HAP-1 (cell line): ENCODE results near the gene TRIM46.
"Not testable (repeated sequence)": the region's sequence is repeated elsewhere in the genome, so short reads cannot be mapped to it uniquely, and the experiment has no call there.

Experiments used
- DNase-seq, 2 experiments: peaks; one replicate each; pipeline ENCODE4 v3.0.0-alpha.2; 2016 to 2020; ENCODE audit warnings: low spot score in 2 of 2
- H3K27me3 ChIP-seq: fragments of 250-450 bp; sonication (Bioruptor Pico); 2 replicates; pipeline ENCODE4 v1.5.1; 2020; ENCODE audit warnings: low read depth, mild to moderate bottlenecking, moderate library complexity
- H3K36me3 ChIP-seq: fragments of 250-450 bp; sonication (Bioruptor Pico); replicated peaks from 2 replicates; pipeline ENCODE4 v1.5.1; 2020; ENCODE audit warnings: mild to moderate bottlenecking
- H3K4me1 ChIP-seq: fragments of 250-450 bp; sonication (Bioruptor Pico); 2 replicates; pipeline ENCODE4 v1.5.1; 2020; ENCODE audit warnings: mild to moderate bottlenecking
- H3K4me3 ChIP-seq: fragments of 250-450 bp; sonication (Bioruptor Pico); 2 replicates; pipeline ENCODE4 v1.5.1; 2020; ENCODE audit warnings: mild to moderate bottlenecking, moderate library complexity
- H3K9me3 ChIP-seq: fragments of 250-450 bp; sonication (Bioruptor Pico); 2 replicates; pipeline ENCODE4 v1.5.1; 2020; ENCODE audit warnings: mild to moderate bottlenecking, moderate library complexity
- in situ Hi-C: fragments of 300-500 bp; cut with MboI; formaldehyde crosslinking; loops from 3 replicates; pipeline ENCODE4 v1.14.3; 2020; ENCODE audit warnings: low sequenced_read_pairs, inconsistent platforms, mixed read lengths

TRIM46 gene

GRCh38 chr1:155133799-155134281 lies 39.8 kb upstream of the TRIM46 start:
- in situ Hi-C loops, result no loop called here
- no peaks in the 10 kb centered on the region for H3K9me3 ChIP-seq
- DNase-seq, result no peak
- H3K36me3 ChIP-seq, result peaks cover 26% of the 10 kb centered on the region
- H3K4me1 ChIP-seq, result peaks cover 18% of the 10 kb centered on the region
- no peaks in the 10 kb centered on the region for H3K27me3 ChIP-seq
- no peak overlapping the region for H3K4me3 ChIP-seq

DNA sequence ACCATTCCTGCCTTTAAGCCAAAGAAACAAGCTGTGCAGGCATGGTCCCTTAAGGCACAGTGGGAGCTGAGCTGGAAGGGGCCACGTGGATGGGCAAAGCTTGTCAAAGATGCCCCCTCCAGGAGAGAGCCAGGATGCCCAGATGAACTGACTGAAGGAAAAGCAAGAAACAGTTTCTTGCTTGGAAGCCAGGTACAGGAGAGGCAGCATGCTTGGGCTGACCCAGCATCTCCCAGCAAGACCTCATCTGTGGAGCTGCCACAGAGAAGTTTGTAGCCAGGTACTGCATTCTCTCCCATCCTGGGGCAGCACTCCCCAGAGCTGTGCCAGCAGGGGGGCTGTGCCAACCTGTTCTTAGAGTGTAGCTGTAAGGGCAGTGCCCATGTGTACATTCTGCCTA lies 39.3 kb upstream of the TRIM46 start:
- Histone ChIP-seq H3K36me3 (peaks cover 28% of the 10 kb centered on the region), H3K4me1 (peaks cover 20% of the 10 kb centered on the region), H3K9me3 (no peaks in the 10 kb centered on the region), H3K4me3 (no peak overlapping the region), H3K27me3 (no peaks in the 10 kb centered on the region)
- in situ Hi-C loops, result no loop called here
- no peak for DNase-seq

DNA sequence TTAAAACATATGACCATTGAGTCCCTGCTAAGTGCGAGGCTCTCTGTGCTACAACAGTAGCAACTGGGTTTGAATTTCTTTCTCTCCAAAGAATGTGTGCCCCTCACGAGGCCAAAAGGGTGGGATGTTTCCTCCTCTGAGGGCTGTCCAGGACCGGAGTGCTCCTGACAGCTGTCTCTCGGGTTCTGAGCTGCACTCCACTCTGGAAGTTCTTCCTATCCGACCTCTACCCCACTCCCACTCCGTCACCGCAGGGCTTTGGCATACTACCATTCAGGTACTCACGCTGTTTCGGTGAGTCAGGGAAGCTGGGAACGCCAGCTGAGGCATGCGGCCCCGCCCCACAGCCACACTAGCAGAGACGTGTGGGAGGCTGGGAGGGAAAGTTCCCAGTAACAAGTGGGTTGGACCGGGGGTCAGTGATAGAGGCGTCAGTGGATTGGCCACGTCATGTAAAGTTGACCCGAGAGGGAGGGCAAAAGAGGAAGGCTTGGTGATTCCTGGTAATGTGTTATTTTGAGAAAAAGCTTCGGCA lies 38.7 kb upstream of the TRIM46 start:
- H3K27me3 ChIP-seq, result no peaks in the 10 kb centered on the region
- no peaks in the 10 kb centered on the region for H3K9me3 ChIP-seq
- peak; percentile 63 to 80 for DNase-seq
- H3K4me3 ChIP-seq, result peak overlapping the region; percentile 65
- in situ Hi-C loops, result no loop called here
- H3K4me1 ChIP-seq, result peaks cover 15% of the 10 kb centered on the region
- peaks cover 28% of the 10 kb centered on the region for H3K36me3 ChIP-seq

- Histone ChIP-seq H3K27me3 (no peaks in the 10 kb centered on the region), H3K4me1 (peaks cover 12% of the 10 kb centered on the region), H3K36me3 (peaks cover 28% of the 10 kb centered on the region), H3K4me3 (peak within 1 kb of the TSS; percentile 65), H3K9me3 (no peaks in the 10 kb centered on the region)
- in situ Hi-C loops, result no loop called here
- peak; percentile 87 to 97 for DNase-seq
Measured at GRCh38 chr1:155135415-155136028, 38.1 kb upstream of the TRIM46 start, which contains the start of gene SLC50A1. TSS of gene SLC50A1 (plus strand) at chr1:155135852. CDS start at chr1:155135912, 60 bp downstream.

- peak overlapping the region; percentile 65 for H3K4me3 ChIP-seq
- in situ Hi-C loops, result no loop called here
- no peak for DNase-seq
- no peaks in the 10 kb centered on the region for H3K9me3 ChIP-seq
- peaks cover 24% of the 10 kb centered on the region for H3K36me3 ChIP-seq
- H3K27me3 ChIP-seq, result no peaks in the 10 kb centered on the region
- H3K4me1 ChIP-seq, result peaks cover 15% of the 10 kb centered on the region
Measured at GRCh38 chr1:155136748-155137147, 36.9 kb upstream of the TRIM46 start.

GRCh38 chr1:155137154-155137949 lies 36.3 kb upstream of the TRIM46 start:
- in situ Hi-C loops, result no loop called here
- H3K27me3 ChIP-seq, result no peaks in the 10 kb centered on the region
- H3K4me3 ChIP-seq, result peak overlapping the region; percentile 65; the same call in 1 of the 2 replicates
- peaks cover 18% of the 10 kb centered on the region for H3K36me3 ChIP-seq
- peaks cover 15% of the 10 kb centered on the region for H3K4me1 ChIP-seq
- no peak for DNase-seq
- H3K9me3 ChIP-seq, result no peaks in the 10 kb centered on the region

DNA sequence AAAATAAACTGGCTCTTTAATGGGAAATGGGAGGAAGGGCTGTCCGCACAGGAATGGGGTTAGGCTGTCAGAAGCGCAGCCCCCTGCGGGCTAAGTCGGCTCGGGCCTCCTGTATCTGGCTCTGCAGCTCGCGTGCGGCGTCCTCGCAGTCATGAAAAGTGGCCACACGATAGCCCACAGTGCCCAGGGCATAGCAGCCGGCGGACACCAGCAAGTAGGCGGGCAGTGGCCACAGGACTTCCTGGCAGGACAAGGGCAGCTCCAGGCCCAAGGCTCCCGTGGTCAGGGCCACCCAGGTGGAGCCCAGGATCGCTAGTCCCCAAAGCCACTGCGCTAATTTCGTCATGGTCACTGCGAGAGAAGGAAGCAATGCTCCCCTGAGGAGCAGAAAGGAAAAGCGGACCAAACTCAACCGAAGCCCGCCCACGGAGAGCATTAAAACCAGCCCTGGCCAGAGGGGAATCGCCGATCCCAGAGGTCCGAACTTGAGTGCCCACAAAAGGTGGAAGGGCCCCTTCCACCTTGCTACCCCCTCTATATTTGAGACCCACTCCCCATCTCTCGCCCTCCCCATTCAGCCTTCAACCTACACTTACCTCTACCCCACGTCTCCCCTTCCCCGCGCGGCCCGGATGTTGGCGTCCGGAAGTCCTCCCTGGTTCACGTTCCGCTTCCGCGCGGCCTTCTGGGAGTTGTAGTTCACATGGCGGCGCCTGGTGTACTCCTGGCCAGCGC lies 33.6 kb upstream of the TRIM46 start, which contains the start of gene DPM3:
DPM3 (minus strand) TSS at position 637 of the 735 bp plus-strand sequence; CDS start at position 346, 291 bp downstream.
- in situ Hi-C loops, result no loop called here
- H3K27me3 ChIP-seq, result no peaks in the 10 kb centered on the region
- peak; percentile 80 to 91 for DNase-seq

GRCh38 chr1:155140630-155140953 lies 33.1 kb upstream of the TRIM46 start:
- in situ Hi-C loops, result no loop called here
- Histone ChIP-seq H3K27me3 (0 out of 2 replicates have a peak, but pooled peaks cover under 1% of the 10 kb centered on the region), H3K4me1 (peaks cover 11% of the 10 kb centered on the region), H3K9me3 (no peaks in the 10 kb centered on the region), H3K36me3 (peaks cover 14% of the 10 kb centered on the region), H3K4me3 (peak overlapping the region; percentile 80)
- no peak for DNase-seq

More for the DNA sequence above, 33.6 kb upstream of the TRIM46 start, which contains the start of gene DPM3:
- H3K9me3 ChIP-seq, result no peaks in the 10 kb centered on the region
- peaks cover 11% of the 10 kb centered on the region for H3K4me1 ChIP-seq
- peaks cover 14% of the 10 kb centered on the region for H3K36me3 ChIP-seq
- H3K4me3 ChIP-seq, result peak within 1 kb of the TSS; percentile 80

- Histone ChIP-seq H3K36me3 (peaks cover 14% of the 10 kb centered on the region), H3K9me3 (no peaks in the 10 kb centered on the region), H3K27me3 (0 out of 2 replicates have a peak, but pooled peaks cover 2% of the 10 kb centered on the region), H3K4me3 (no peak overlapping the region), H3K4me1 (peaks cover 11% of the 10 kb centered on the region)
- DNase-seq, result no peak
- in situ Hi-C loops, result no loop called here
Measured at GRCh38 chr1:155141749-155142148, 31.9 kb upstream of the TRIM46 start.

DNA sequence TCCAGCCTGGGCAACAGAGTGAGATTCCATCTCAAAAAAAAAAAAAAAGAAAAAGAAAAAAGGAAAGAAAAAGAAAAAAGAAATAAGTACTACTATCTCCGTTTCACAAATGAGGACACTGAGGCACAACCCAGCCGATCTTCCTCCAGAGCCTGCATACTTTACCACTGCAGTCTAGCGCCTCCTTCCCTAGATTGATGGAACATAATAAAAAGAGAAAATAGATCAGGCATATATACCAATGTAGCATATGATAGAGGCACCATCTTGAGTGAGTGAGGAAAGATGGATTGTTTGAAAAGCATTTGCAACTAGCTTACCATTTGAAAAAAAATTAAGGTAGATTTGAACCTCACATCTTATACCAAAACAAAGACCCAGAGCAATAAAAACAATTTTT lies 28.2 kb upstream of the TRIM46 start:
- Histone ChIP-seq H3K9me3 (no peaks in the 10 kb centered on the region), H3K4me1 (peaks cover 2% of the 10 kb centered on the region; the same call in 1 of the 2 replicates), H3K4me3 (no peak overlapping the region), H3K36me3 (no peaks in the 10 kb centered on the region), H3K27me3 (0 out of 2 replicates have a peak, but pooled peaks cover 2% of the 10 kb centered on the region)
- DNase-seq, result no peak
- in situ Hi-C loops, result no loop called here

- H3K36me3 ChIP-seq, H3K4me1 ChIP-seq, H3K9me3 ChIP-seq, in situ Hi-C loops, H3K27me3 ChIP-seq, H3K4me3 ChIP-seq, DNase-seq: not testable (repeated sequence)
Measured at GRCh38 chr1:155155996-155156643, 17.5 kb upstream of the TRIM46 start.

DNA sequence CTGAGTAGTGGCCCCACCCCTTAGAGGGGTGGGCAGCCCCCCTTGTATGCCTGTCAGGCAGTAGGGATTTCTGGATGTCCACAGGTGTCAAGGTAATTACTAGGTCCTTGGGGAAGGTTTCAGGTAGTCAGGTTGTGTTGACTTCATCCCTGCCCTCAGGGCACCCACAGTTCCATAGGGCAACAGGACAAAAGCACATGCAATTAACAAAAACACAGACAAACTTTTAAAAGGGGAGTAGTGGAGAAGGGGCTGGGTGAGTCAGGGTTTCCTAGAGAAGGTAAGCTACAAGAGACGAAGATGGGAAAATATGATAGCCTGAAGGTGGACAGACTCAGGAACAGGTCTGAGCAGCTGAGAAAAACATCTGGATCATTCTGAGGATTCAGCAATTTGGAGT lies 14.7 kb upstream of the TRIM46 start:
- H3K9me3 ChIP-seq, result no peaks in the 10 kb centered on the region
- DNase-seq, result no peak
- no peaks in the 10 kb centered on the region for H3K4me1 ChIP-seq
- no peaks in the 10 kb centered on the region for H3K27me3 ChIP-seq
- in situ Hi-C loops, result no loop called here
- no peak overlapping the region for H3K4me3 ChIP-seq
- H3K36me3 ChIP-seq, result no peaks in the 10 kb centered on the region

GRCh38 chr1:155160128-155160527 lies 13.5 kb upstream of the TRIM46 start:
- Histone ChIP-seq H3K4me3 (no peak overlapping the region), H3K9me3 (no peaks in the 10 kb centered on the region; the same call in 1 of the 2 replicates), H3K36me3 (no peaks in the 10 kb centered on the region), H3K27me3 (no peaks in the 10 kb centered on the region), H3K4me1 (no peaks in the 10 kb centered on the region)
- in situ Hi-C loops, result no loop called here
- DNase-seq, result no peak
